ENCODE results near the gene CSMD2.

The CSMD2 gene

GRCh38 chr1:33792651-33793050 lies 372.4 kb downstream of the CSMD2 start:
- DNase-seq: no peak

GRCh38 chr1:33792216-33792615 lies 372.8 kb downstream of the CSMD2 start:
- no peak for DNase-seq

- no peak for DNase-seq
Observed at GRCh38 chr1:33791251-33791650, 373.8 kb downstream of the CSMD2 start.

GRCh38 chr1:33790577-33790976 lies 374.5 kb downstream of the CSMD2 start:
- DNase-seq: no peak

GRCh38 chr1:33784876-33785275 lies 380.2 kb downstream of the CSMD2 start:
- DNase-seq: no peak

- DNase-seq: no peak
Observed at GRCh38 chr1:33782776-33783175, 382.3 kb downstream of the CSMD2 start.

- no peak for DNase-seq
Observed at GRCh38 chr1:33781652-33782051, 383.4 kb downstream of the CSMD2 start.

- no peak for DNase-seq
Observed at GRCh38 chr1:33777337-33777736, 387.7 kb downstream of the CSMD2 start.

GRCh38 chr1:33768821-33769220 lies 396.2 kb downstream of the CSMD2 start:
- DNase-seq: no peak

GRCh38 chr1:33768106-33768505 lies 396.9 kb downstream of the CSMD2 start:
- no peak for DNase-seq

- no peak for DNase-seq
Observed at GRCh38 chr1:33764149-33764548, 400.9 kb downstream of the CSMD2 start.

GRCh38 chr1:33763406-33763805 lies 401.6 kb downstream of the CSMD2 start:
- DNase-seq: no peak

- DNase-seq: no peak
Observed at GRCh38 chr1:33762962-33763361, 402.1 kb downstream of the CSMD2 start.

GRCh38 chr1:33762109-33762830 lies 402.8 kb downstream of the CSMD2 start:
- no peak for DNase-seq

- DNase-seq: no peak
Observed at GRCh38 chr1:33758698-33759097, 406.3 kb downstream of the CSMD2 start.

- DNase-seq: no peak
Observed at GRCh38 chr1:33753087-33753856, 411.8 kb downstream of the CSMD2 start.

GRCh38 chr1:33745942-33746341 lies 419.1 kb downstream of the CSMD2 start:
- DNase-seq: no peak

- no peak for DNase-seq
Observed at GRCh38 chr1:33743221-33743998, 421.6 kb downstream of the CSMD2 start.

GRCh38 chr1:33742663-33743062 lies 422.4 kb downstream of the CSMD2 start:
- DNase-seq: no peak

GRCh38 chr1:33741749-33742148 lies 423.3 kb downstream of the CSMD2 start:
- no peak for DNase-seq

GRCh38 chr1:33740040-33740744 lies 424.8 kb downstream of the CSMD2 start:
- no peak for DNase-seq

GRCh38 chr1:33738976-33739375 lies 426.1 kb downstream of the CSMD2 start:
- DNase-seq: no peak

GRCh38 chr1:33738536-33738935 lies 426.5 kb downstream of the CSMD2 start:
- no peak for DNase-seq

Data from EL (cell line).